IMR-90 (cell line): ENCODE data around the gene GTF3C6.

ENCODE experiments used
- CTCF ChIP-seq: conservative IDR thresholded peaks from 2 replicates; pipeline ENCODE4 v1.5.1; 2012; ENCODE audit warnings: mild to moderate bottlenecking, low read depth, low read length, improper control_type of control experiment
- MAFK ChIP-seq: IDR thresholded peaks from 2 replicates; pipeline ENCODE4 v1.6.1; 2012; ENCODE audit warnings: low read depth, low read length, improper control_type of control experiment
- MXI1 ChIP-seq: IDR thresholded peaks from 2 replicates; pipeline ENCODE4 v1.6.1; 2012; ENCODE audit warnings: low read depth, mild to moderate bottlenecking, low read length, moderate library complexity, borderline replicate concordance

- TF ChIP-seq MXI1 (no peak), CTCF (no peak), MAFK (no peak)
Measured at GRCh38 chr6:110939429-110940200, 18.9 kb upstream of the GTF3C6 start.
